ENCODE measurements around the gene RAB43. TPM values are rescaled to one million over a fixed set of nuclear protein-coding genes. Genes with fewer than 3 reads are reported as not detected.

The RAB43 gene
- polyA plus RNA-seq, 1 donor from 2014 or later: 0.57 TPM

DNA sequence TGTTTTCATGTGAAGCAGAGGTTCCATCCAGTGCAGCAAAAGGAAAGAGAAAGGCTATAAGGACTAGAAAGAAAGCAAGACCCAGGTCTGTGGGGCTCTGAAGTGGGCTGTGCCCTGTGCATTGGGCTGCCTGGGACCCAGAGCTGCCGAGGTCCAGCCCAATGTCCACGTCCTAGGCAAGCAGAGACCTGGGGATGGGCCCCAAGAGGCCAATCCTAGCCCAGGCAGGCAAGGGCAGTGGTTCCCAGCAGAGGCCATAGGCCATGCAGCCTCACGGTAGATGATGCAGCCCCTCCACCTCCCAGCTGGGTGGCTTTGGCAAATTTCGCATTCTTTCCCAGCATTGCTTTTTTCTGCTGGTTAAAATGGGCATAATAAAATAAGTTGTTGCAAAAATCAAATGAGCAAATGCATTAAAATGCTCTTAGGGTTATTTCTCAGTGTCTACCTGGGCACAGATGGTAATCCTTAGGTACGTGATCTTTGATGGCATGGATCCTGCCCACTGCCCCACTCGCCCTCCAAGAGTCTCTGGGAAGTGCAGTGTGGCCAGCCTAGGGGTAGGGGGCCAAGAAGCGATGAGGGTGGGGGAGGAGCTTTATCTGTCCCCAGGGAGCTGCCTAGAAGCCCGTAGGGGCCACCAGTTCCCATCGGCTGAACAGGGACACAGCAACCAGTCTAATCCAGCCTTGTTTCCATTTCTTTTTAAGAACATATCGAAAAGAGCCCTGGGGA is 83.3 kb downstream of the RAB43 start:
- no peaks in the 10 kb centered on the region for H3K27me3 ChIP-seq (ENCODE audit: insufficient read depth, low read depth, low read length)
- H3K79me2 ChIP-seq (replicated peaks; ENCODE audit: insufficient read depth, low read length): no peaks in the 10 kb centered on the region
- H3K9me2 ChIP-seq (ENCODE audit: insufficient read depth, low read length): no peaks in the 10 kb centered on the region
- H4K20me1 ChIP-seq (ENCODE audit: insufficient read depth): no peaks in the 10 kb centered on the region
- no peak overlapping the region for H3K4me2 ChIP-seq (ENCODE audit: low read length)
- no peaks in the 10 kb centered on the region for H3K9me3 ChIP-seq (ENCODE audit: low read length)
- no peaks in the 10 kb centered on the region for H3F3A ChIP-seq (ENCODE audit: insufficient read depth, low read length, poor library complexity, severe bottlenecking)
- TF ChIP-seq CTCF (IDR thresholded peaks at IDR 0.05; ENCODE audit: poor library complexity, severe bottlenecking): no peak
- TF ChIP-seq EZH2 (IDR thresholded peaks at IDR 0.05; ENCODE audit: borderline replicate concordance, insufficient read depth, low read length, poor library complexity, severe bottlenecking): no peak
- no peak for TF ChIP-seq POLR2AphosphoS5 (IDR thresholded peaks at IDR 0.05)
- TF ChIP-seq REST (IDR thresholded peaks at IDR 0.05; ENCODE audit: borderline replicate concordance): no peak
- no peak for TF ChIP-seq MXI1 (conservative IDR thresholded peaks at IDR 0.05; ENCODE audit: poor library complexity, severe bottlenecking)
- no peak for TF ChIP-seq TAF1 (IDR thresholded peaks at IDR 0.05; ENCODE audit: low read depth)
- no peak for TF ChIP-seq RAD21 (conservative IDR thresholded peaks at IDR 0.05)
- no peak for TF ChIP-seq SMC3 (conservative IDR thresholded peaks at IDR 0.05; ENCODE audit: poor library complexity)
- no peak for TF ChIP-seq EP300 (conservative IDR thresholded peaks at IDR 0.05; ENCODE audit: poor library complexity, severe bottlenecking)
- H2AFZ ChIP-seq (ENCODE audit: low read depth, low read length): no peak overlapping the region
- no peak overlapping the region for H3K9ac ChIP-seq (ENCODE audit: low read length)
- no peaks in the 10 kb centered on the region for H3K36me3 ChIP-seq (ENCODE audit: insufficient read depth, low read length)
- no peak overlapping the region for H3K27ac ChIP-seq (ENCODE audit: low read length)
- no peak overlapping the region for H3K4me3 ChIP-seq (ENCODE audit: low read length)

Other genes with a start within 250 kb of the RAB43 start
- gene ACAD9, start 242.2 kb downstream of the RAB43 start, polyA plus RNA-seq: 33.5 and 48.9 TPM in 2 replicates
- 0.69 and 1.6 TPM in 2 replicates for gene CFAP92, start 127.7 kb downstream of the RAB43 start, polyA plus RNA-seq
- gene EFCC1, start 120.5 kb downstream of the RAB43 start, polyA plus RNA-seq: not detected in 2 replicates
- not detected in 2 replicates for gene GP9, start 61.0 kb downstream of the RAB43 start, polyA plus RNA-seq
- gene ISY1, start 39.3 kb upstream of the RAB43 start, polyA plus RNA-seq: 23.3 and 24.9 TPM in 2 replicates
- 278 and 329 TPM in 2 replicates for gene CNBP, start 62.1 kb upstream of the RAB43 start, polyA plus RNA-seq
- gene COPG1, start 127.8 kb upstream of the RAB43 start, polyA plus RNA-seq: 75.0 and 92.7 TPM in 2 replicates
- 23.0 and 24.9 TPM in 2 replicates for gene HMCES, start 157.1 kb upstream of the RAB43 start, polyA plus RNA-seq